ENCODE measurements around the gene ACOD1. TPM values are rescaled to one million over a fixed set of nuclear protein-coding genes. Genes with fewer than 3 reads are reported as not detected.

The ACOD1 gene
- total RNA-seq, 1 donor from 2014 or later = not detected

DNA sequence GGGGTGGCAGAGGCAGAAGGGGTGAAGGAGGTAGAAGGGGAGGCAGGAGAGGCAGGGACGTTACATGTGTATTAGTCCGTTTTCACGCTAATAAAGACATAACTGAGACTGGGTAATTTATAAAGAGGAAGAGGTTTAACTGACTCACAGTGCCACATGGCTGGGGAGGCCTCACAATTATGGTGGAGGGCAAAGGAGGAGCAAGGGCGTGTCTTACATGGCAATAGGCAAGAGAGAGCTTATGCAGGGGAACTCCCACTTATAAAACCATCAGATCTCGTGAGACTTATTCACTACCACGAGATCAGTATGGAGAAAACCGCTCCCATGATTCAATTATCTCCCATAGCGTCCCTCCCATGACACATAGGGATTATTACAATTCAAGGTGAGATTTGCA lies 19.0 kb upstream of the ACOD1 start:
- DNase-seq (ENCODE audit: low spot score in 2 of 2, unreplicated experiment in 2 of 2) = no peak
- Mint-ChIP-seq H3K9me3 (peaks cover 18% of the 10 kb centered on the region), H3K27me3 (ENCODE audit: low read depth) (peaks cover 1% of the 10 kb centered on the region), H3K4me1 (peaks cover 28% of the 10 kb centered on the region), H3K36me3 (no peaks in the 10 kb centered on the region), H3K27ac (no peak overlapping the region), H3K4me3 (no peak overlapping the region)
- TF ChIP-seq, protein P1, sequence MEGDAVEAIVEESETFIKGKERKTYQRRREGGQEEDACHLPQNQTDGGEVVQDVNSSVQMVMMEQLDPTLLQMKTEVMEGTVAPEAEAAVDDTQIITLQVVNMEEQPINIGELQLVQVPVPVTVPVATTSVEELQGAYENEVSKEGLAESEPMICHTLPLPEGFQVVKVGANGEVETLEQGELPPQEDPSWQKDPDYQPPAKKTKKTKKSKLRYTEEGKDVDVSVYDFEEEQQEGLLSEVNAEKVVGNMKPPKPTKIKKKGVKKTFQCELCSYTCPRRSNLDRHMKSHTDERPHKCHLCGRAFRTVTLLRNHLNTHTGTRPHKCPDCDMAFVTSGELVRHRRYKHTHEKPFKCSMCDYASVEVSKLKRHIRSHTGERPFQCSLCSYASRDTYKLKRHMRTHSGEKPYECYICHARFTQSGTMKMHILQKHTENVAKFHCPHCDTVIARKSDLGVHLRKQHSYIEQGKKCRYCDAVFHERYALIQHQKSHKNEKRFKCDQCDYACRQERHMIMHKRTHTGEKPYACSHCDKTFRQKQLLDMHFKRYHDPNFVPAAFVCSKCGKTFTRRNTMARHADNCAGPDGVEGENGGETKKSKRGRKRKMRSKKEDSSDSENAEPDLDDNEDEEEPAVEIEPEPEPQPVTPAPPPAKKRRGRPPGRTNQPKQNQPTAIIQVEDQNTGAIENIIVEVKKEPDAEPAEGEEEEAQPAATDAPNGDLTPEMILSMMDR (IDR thresholded peaks at IDR 0.05; ENCODE audit: unreplicated experiment) = no peak

DNA sequence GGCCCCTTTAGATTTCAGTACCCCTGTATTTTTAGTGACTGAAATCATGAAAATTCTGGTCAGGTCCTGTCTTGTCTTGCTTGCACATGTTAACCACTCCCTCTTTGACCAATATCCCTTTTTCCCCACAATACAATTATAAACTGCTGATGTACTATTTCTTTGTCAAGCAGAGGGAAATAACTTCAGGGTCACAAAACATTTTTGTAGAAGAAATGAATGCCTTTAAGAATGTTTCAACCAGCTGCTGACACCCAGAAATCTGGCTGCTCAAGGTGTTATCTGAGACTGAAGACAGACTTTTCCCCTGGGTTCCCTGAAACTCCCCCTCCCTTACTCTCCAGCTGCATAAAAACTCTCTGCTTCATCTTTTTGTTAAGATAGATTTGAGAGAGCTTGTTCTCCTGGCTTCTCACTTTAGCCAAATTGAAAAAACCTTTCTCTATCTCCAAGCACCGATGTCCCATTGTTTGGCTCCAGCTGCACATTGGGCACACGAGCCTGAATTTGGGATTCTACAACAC lies 18.4 kb upstream of the ACOD1 start:
- H3K36me3 Mint-ChIP-seq = no peaks in the 10 kb centered on the region
- peaks cover 14% of the 10 kb centered on the region for H3K9me3 Mint-ChIP-seq
- H3K4me1 Mint-ChIP-seq = peaks cover 25% of the 10 kb centered on the region
- no peak overlapping the region for H3K4me3 Mint-ChIP-seq
- peaks cover 1% of the 10 kb centered on the region for H3K27me3 Mint-ChIP-seq (ENCODE audit: low read depth)
- TF ChIP-seq, protein P1 (IDR thresholded peaks at IDR 0.05; ENCODE audit: unreplicated experiment) = no peak
- H3K27ac Mint-ChIP-seq = no peak overlapping the region
- no peak for DNase-seq (ENCODE audit: low spot score in 2 of 2, unreplicated experiment in 2 of 2)

DNA sequence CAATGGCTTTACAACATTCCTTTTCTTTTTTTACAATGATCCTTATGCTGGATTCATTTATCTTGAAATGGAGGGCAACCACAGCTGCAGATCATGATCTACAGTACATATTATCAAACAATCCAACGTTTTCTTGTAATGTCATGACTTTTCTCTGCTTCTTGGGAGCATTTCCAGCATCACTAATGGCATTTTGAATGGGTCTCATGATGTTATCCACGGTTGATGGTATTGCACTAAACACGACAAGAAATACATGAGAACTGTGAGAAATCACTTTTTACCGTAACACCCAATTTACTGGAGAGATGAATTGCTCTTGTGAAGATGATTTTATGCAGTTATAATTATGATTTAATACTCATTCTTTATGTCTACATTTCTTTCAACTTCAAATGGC lies 16.2 kb upstream of the ACOD1 start:
- H3K9me3 Mint-ChIP-seq = peaks cover 19% of the 10 kb centered on the region
- H3K4me3 Mint-ChIP-seq = no peak overlapping the region
- peaks cover 11% of the 10 kb centered on the region for H3K4me1 Mint-ChIP-seq
- no peak for DNase-seq (ENCODE audit: low spot score in 2 of 2, unreplicated experiment in 2 of 2)
- no peaks in the 10 kb centered on the region for H3K36me3 Mint-ChIP-seq
- peaks cover under 1% of the 10 kb centered on the region for H3K27me3 Mint-ChIP-seq (ENCODE audit: low read depth)
- TF ChIP-seq, protein P1 (IDR thresholded peaks at IDR 0.05; ENCODE audit: unreplicated experiment) = no peak
- no peak overlapping the region for H3K27ac Mint-ChIP-seq

DNA sequence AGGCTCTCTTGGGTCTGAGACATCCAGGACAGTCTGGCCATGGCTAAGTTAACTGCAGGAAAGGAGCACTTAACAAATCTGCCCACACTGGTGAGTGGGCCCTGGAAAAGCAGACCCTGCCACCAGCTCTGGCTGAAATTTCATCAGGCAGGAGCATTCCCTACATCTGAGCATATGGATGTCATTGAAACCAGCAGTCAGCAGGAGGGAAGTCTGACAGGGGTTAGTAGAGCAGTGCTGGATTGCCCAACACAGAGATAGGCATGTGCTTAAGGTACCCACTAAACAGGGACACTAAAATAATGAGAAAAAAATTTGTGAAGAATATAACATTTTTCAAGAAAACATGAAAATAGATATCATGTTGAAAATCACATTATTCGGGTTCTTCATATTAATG lies 13.6 kb upstream of the ACOD1 start:
- DNase-seq (ENCODE audit: low spot score in 2 of 2, unreplicated experiment in 2 of 2) = no peak
- TF ChIP-seq, protein P1 (IDR thresholded peaks at IDR 0.05; ENCODE audit: unreplicated experiment) = no peak
- H3K27ac Mint-ChIP-seq = no peak overlapping the region
- no peaks in the 10 kb centered on the region for H3K27me3 Mint-ChIP-seq (ENCODE audit: low read depth)
- peaks cover 25% of the 10 kb centered on the region for H3K9me3 Mint-ChIP-seq
- peaks cover 10% of the 10 kb centered on the region for H3K4me1 Mint-ChIP-seq
- H3K4me3 Mint-ChIP-seq = no peak overlapping the region
- no peaks in the 10 kb centered on the region for H3K36me3 Mint-ChIP-seq

DNA sequence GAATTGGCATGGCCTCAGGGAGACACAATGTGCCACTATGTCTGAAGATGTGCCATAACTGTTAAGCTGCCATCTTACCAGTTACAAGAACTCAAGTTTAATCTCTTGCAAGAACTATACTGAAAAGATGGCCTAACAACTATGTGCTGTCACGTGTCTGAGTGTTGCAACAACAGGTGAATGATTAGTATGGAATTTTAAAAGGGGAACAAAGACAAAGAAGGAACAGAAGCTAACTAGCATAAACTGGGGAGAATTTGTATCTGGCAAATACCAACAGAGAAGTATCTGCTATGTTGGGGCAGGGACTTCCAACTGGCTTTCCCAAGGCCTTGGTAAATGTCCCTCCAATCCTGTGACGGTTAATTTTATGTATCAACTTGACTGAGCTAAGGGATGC lies 11.5 kb upstream of the ACOD1 start:
- H3K36me3 Mint-ChIP-seq = no peaks in the 10 kb centered on the region
- TF ChIP-seq, protein P1 (IDR thresholded peaks at IDR 0.05; ENCODE audit: unreplicated experiment) = no peak
- no peaks in the 10 kb centered on the region for H3K27me3 Mint-ChIP-seq (ENCODE audit: low read depth)
- H3K4me1 Mint-ChIP-seq = peaks cover 3% of the 10 kb centered on the region
- DNase-seq (ENCODE audit: low spot score in 2 of 2, unreplicated experiment in 2 of 2) = no peak
- no peak overlapping the region for H3K4me3 Mint-ChIP-seq
- H3K9me3 Mint-ChIP-seq = peaks cover 18% of the 10 kb centered on the region
- H3K27ac Mint-ChIP-seq = no peak overlapping the region

Measured in mesothelial cell of epicardium (in vitro differentiated cells).